ENCODE data around the gene PKN1.

DNA sequence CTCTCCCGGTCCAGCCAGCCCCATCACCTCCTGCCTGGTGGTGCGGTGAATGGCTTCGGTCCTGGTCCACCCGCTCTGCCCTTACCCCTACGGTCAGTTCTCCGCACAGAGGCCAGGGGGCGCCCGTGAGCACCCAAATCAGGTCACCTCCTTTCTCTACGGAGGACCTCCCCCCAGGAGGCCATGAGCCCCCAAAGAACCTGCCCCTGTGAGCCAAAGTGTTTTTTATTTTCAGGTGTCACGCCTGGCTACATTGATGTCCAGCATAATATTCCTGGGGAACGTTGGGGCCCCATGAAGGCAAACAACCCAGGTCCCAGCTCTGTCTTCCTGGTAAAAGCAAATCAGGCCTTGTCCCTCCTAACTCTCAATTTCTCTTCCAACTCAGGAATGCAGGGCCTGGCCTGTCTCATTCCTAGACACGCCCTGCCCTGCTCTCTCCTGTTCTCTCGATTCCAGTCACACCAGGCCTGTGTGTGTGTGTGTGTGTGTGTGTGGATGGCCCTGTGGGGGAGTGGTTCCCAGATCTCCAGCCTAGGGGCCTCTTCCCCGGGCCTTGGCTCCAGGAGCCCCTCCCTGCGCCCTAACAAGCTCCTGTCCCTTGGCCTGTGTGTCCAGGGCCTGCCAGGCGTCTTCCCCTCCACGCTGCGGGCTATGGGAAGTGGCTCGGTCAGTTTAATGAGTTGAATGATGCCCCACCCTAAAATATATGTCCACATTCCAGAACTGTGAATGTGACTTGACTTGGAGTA lies 72.6 kb downstream of the PKN1 start:
- TF ChIP-seq, protein P1, sequence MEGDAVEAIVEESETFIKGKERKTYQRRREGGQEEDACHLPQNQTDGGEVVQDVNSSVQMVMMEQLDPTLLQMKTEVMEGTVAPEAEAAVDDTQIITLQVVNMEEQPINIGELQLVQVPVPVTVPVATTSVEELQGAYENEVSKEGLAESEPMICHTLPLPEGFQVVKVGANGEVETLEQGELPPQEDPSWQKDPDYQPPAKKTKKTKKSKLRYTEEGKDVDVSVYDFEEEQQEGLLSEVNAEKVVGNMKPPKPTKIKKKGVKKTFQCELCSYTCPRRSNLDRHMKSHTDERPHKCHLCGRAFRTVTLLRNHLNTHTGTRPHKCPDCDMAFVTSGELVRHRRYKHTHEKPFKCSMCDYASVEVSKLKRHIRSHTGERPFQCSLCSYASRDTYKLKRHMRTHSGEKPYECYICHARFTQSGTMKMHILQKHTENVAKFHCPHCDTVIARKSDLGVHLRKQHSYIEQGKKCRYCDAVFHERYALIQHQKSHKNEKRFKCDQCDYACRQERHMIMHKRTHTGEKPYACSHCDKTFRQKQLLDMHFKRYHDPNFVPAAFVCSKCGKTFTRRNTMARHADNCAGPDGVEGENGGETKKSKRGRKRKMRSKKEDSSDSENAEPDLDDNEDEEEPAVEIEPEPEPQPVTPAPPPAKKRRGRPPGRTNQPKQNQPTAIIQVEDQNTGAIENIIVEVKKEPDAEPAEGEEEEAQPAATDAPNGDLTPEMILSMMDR (conservative IDR thresholded peaks at IDR 0.05 in 1 of 2, IDR thresholded peaks at IDR 0.05 in 1 of 2; ENCODE audit: extremely low read depth in 1 of 2, insufficient read depth in 1 of 2, low read depth in 1 of 2, low read length in 2 of 2): peak; percentile 83 to 93
- no peak for TF ChIP-seq EZH2 (IDR thresholded peaks at IDR 0.05; ENCODE audit: borderline replicate concordance, low read length)
